ENCODE results near the gene IWS1.
"Not testable (repeated sequence)": the region's sequence is repeated elsewhere in the genome, so short reads cannot be mapped to it uniquely, and the experiment has no call there.

The IWS1 gene

GRCh38 chr2:127462461-127462860 is 63.8 kb downstream of the IWS1 start:
- H3K4me3 ChIP-seq (ENCODE audit: low read depth, low read length) = no peak overlapping the region
- TF ChIP-seq CTCF (IDR thresholded peaks at IDR 0.05; ENCODE audit: low read depth, low read length, missing control alignments) = no peak
- no peak for DNase-seq (ENCODE audit: low read depth)

- no peak for DNase-seq (ENCODE audit: low read depth)
- H3K4me3 ChIP-seq (ENCODE audit: low read depth, low read length) = no peak overlapping the region
- no peak for TF ChIP-seq CTCF (IDR thresholded peaks at IDR 0.05; ENCODE audit: low read depth, low read length, missing control alignments)
Measured at GRCh38 chr2:127456960-127457359, 69.3 kb downstream of the IWS1 start.

GRCh38 chr2:127455566-127456493 is 70.5 kb downstream of the IWS1 start:
- H3K4me3 ChIP-seq (ENCODE audit: low read depth, low read length) = no peak overlapping the region
- no peak for TF ChIP-seq CTCF (IDR thresholded peaks at IDR 0.05; ENCODE audit: low read depth, low read length, missing control alignments)
- no peak for DNase-seq (ENCODE audit: low read depth)

- no peak for TF ChIP-seq CTCF (IDR thresholded peaks at IDR 0.05; ENCODE audit: low read depth, low read length, missing control alignments)
- DNase-seq (ENCODE audit: low read depth) = no peak
- no peak overlapping the region for H3K4me3 ChIP-seq (ENCODE audit: low read depth, low read length)
Measured at GRCh38 chr2:127454595-127455565, 71.4 kb downstream of the IWS1 start.

GRCh38 chr2:127453392-127454171 is 72.7 kb downstream of the IWS1 start:
- no peak overlapping the region for H3K4me3 ChIP-seq (ENCODE audit: low read depth, low read length)
- TF ChIP-seq CTCF (IDR thresholded peaks at IDR 0.05; ENCODE audit: low read depth, low read length, missing control alignments) = peak; percentile 48
- DNase-seq (ENCODE audit: low read depth) = no peak

GRCh38 chr2:127453013-127453391 is 73.3 kb downstream of the IWS1 start:
- no peak overlapping the region for H3K4me3 ChIP-seq (ENCODE audit: low read depth, low read length)
- no peak for TF ChIP-seq CTCF (IDR thresholded peaks at IDR 0.05; ENCODE audit: low read depth, low read length, missing control alignments)
- DNase-seq (ENCODE audit: low read depth) = no peak

- not testable (repeated sequence) for DNase-seq (ENCODE audit: low read depth); H3K4me3 ChIP-seq (ENCODE audit: low read depth, low read length)
Measured at GRCh38 chr2:127452423-127452822, 73.9 kb downstream of the IWS1 start.

Measured in GM12864 (cell line).